Neural progenitor cell (in vitro differentiated cells): Measurements from ENCODE around the gene CDH23. TPM values are rescaled to one million over a fixed set of nuclear protein-coding genes. Genes with fewer than 3 reads are reported as not detected.
A peak's percentile ranks its signal among the peaks of the same experiment; 100 is the strongest.

Experiments used
- DNase-seq: peaks from one replicate; pipeline ENCODE4 v3.0.0-alpha.2; 2016; ENCODE audit warnings: low spot score
- H2AFZ ChIP-seq: fragments of 200-600 bp; sonication (generic); replicated peaks from 2 replicates; pipeline ENCODE4 v1.6.1; 2016; ENCODE audit warnings: antibody characterized with exemption
- H3F3A ChIP-seq: fragments of 200-600 bp; sonication (generic); 2 replicates; pipeline ENCODE4 v1.6.1; 2016; ENCODE audit warnings: antibody characterized with exemption, low read depth
- H3K27ac ChIP-seq: fragments of 200-600 bp; sonication (generic); 2 replicates; pipeline ENCODE4 v1.5.1; 2016; ENCODE audit warnings: mild to moderate bottlenecking
- H3K27me3 ChIP-seq: fragments of 200-600 bp; sonication (generic); 2 replicates; pipeline ENCODE4 v1.6.1; 2016; ENCODE audit warnings: mild to moderate bottlenecking, moderate library complexity
- H3K36me3 ChIP-seq: fragments of 200-600 bp; sonication (generic); 2 replicates; pipeline ENCODE4 v1.5.1; 2016
- H3K4me1 ChIP-seq: fragments of 200-600 bp; sonication (generic); 2 replicates; pipeline ENCODE4 v1.6.1; 2016; ENCODE audit warnings: mixed run types
- H3K4me2 ChIP-seq: fragments of 200-600 bp; sonication (generic); 2 replicates; pipeline ENCODE4 v1.6.1; 2016
- H3K4me3 ChIP-seq: fragments of 200-600 bp; sonication (generic); 2 replicates; pipeline ENCODE4 v1.5.1; 2016
- H3K79me2 ChIP-seq: fragments of 200-600 bp; sonication (generic); 2 replicates; pipeline ENCODE4 v1.6.1; 2016; ENCODE audit warnings: low read depth
- H3K9ac ChIP-seq: fragments of 200-600 bp; sonication (generic); 2 replicates; pipeline ENCODE4 v1.6.1; 2016
- H3K9me3 ChIP-seq: fragments of 200-600 bp; sonication (generic); 2 replicates; pipeline ENCODE4 v1.5.1; 2016; ENCODE audit warnings: low read depth
- H4K20me1 ChIP-seq: fragments of 200-600 bp; sonication (generic); 2 replicates; pipeline ENCODE4 v1.6.1; 2016; ENCODE audit warnings: low read depth
- H3K27ac Mint-ChIP-seq: 3 replicates; pipeline ENCODE4 v1.8.0; 2021; ENCODE audit warnings: mixed read lengths
- H3K27me3 Mint-ChIP-seq: 2 replicates; pipeline ENCODE4 v1.8.0; 2022; ENCODE audit warnings: low read depth, mild to moderate bottlenecking, inconsistent platforms, moderate library complexity, mixed read lengths; ENCODE audit not compliant: insufficient read depth
- H3K36me3 Mint-ChIP-seq: 3 replicates; pipeline ENCODE4 v1.8.0; 2021; ENCODE audit warnings: mixed read lengths
- H3K4me1 Mint-ChIP-seq: 3 replicates; pipeline ENCODE4 v1.8.0; 2021; ENCODE audit warnings: mixed read lengths
- H3K4me3 Mint-ChIP-seq: 3 replicates; pipeline ENCODE4 v1.8.0; 2021; ENCODE audit warnings: mild to moderate bottlenecking, moderate library complexity, mixed read lengths
- H3K9me3 Mint-ChIP-seq: 3 replicates; pipeline ENCODE4 v1.8.0; 2020; ENCODE audit warnings: mixed read lengths
- CTCF ChIP-seq: fragments of 200-600 bp; sonication (generic); IDR thresholded peaks from 2 replicates; pipeline ENCODE4 v1.5.1; 2017; ENCODE audit warnings: antibody characterized with exemption, mild to moderate bottlenecking
- EZH2 ChIP-seq: fragments of 200-600 bp; sonication (generic); IDR thresholded peaks from 2 replicates; pipeline ENCODE4 v1.6.1; 2017; ENCODE audit warnings: antibody characterized with exemption, mild to moderate bottlenecking, moderate library complexity
- EZH2phosphoT487 ChIP-seq: fragments of 200-600 bp; sonication (generic); IDR thresholded peaks from 2 replicates; pipeline ENCODE4 v1.6.1; 2017; ENCODE audit warnings: antibody characterized with exemption
- total RNA-seq: library from RNA; depleted of rRNA; stranded (reverse); fragments of >200 nt; gene quantifications from 2 replicates; pipeline ENCODE4 v1.2.3, GENCODE V29; 2015; ENCODE audit warnings: low replicate concordance

CDH23 gene
- total RNA-seq, 1 donor from 2014 or later: 5.9 TPM

- Histone ChIP-seq H3K27me3 (no peaks in the 10 kb centered on the region), H4K20me1 (no peaks in the 10 kb centered on the region), H3K27ac (no peak overlapping the region), H2AFZ (no peak overlapping the region), H3K9me3 (no peaks in the 10 kb centered on the region), H3K4me1 (peaks cover 45% of the 10 kb centered on the region), H3F3A (peaks cover 11% of the 10 kb centered on the region), H3K4me2 (peak overlapping the region; percentile 20), H3K79me2 (no peaks in the 10 kb centered on the region), H3K36me3 (no peaks in the 10 kb centered on the region), H3K4me3 (no peak overlapping the region), H3K9ac (no peak overlapping the region)
- H3K9me3 Mint-ChIP-seq: no peaks in the 10 kb centered on the region
- no peak for TF ChIP-seq EZH2phosphoT487
- no peak for TF ChIP-seq EZH2
- no peak for TF ChIP-seq CTCF
- H3K4me1 Mint-ChIP-seq: peaks cover 45% of the 10 kb centered on the region
- no peak overlapping the region for H3K4me3 Mint-ChIP-seq
- H3K27me3 Mint-ChIP-seq: peaks cover 2% of the 10 kb centered on the region
- no peaks in the 10 kb centered on the region for H3K36me3 Mint-ChIP-seq
- peak overlapping the region; percentile 94 for H3K27ac Mint-ChIP-seq
- no peak for DNase-seq
Measured at GRCh38 chr10:71543608-71544170, 147.0 kb downstream of the CDH23 start.

GRCh38 chr10:71545001-71545400, 148.3 kb downstream of the CDH23 start:
- Histone ChIP-seq H3F3A (peaks cover 11% of the 10 kb centered on the region), H3K9ac (no peak overlapping the region), H3K9me3 (no peaks in the 10 kb centered on the region), H3K4me3 (no peak overlapping the region), H3K4me2 (peak overlapping the region; percentile 45), H3K27me3 (no peaks in the 10 kb centered on the region), H3K27ac (no peak overlapping the region), H4K20me1 (no peaks in the 10 kb centered on the region), H3K36me3 (no peaks in the 10 kb centered on the region), H3K79me2 (no peaks in the 10 kb centered on the region), H3K4me1 (peaks cover 40% of the 10 kb centered on the region), H2AFZ (no peak overlapping the region)
- DNase-seq: peak; percentile 41
- Mint-ChIP-seq H3K27ac (peak overlapping the region; percentile 38), H3K36me3 (no peaks in the 10 kb centered on the region), H3K4me1 (peaks cover 44% of the 10 kb centered on the region), H3K9me3 (no peaks in the 10 kb centered on the region), H3K4me3 (no peak overlapping the region), H3K27me3 (peaks cover 2% of the 10 kb centered on the region)
- TF ChIP-seq EZH2: no peak
- TF ChIP-seq CTCF: no peak
- TF ChIP-seq EZH2phosphoT487: no peak

GRCh38 chr10:71546220-71546619, 149.5 kb downstream of the CDH23 start:
- no peak for DNase-seq
- H3K36me3 Mint-ChIP-seq: no peaks in the 10 kb centered on the region
- H3K4me3 Mint-ChIP-seq: no peak overlapping the region
- no peaks in the 10 kb centered on the region for H3K9me3 Mint-ChIP-seq
- no peak for TF ChIP-seq EZH2phosphoT487
- TF ChIP-seq EZH2: no peak
- no peak for TF ChIP-seq CTCF
- no peak overlapping the region for H3K9ac ChIP-seq
- H3K27ac ChIP-seq: no peak overlapping the region
- H4K20me1 ChIP-seq: no peaks in the 10 kb centered on the region
- no peak overlapping the region for H3K27ac Mint-ChIP-seq
- peaks cover 11% of the 10 kb centered on the region for H3F3A ChIP-seq
- H3K4me1 Mint-ChIP-seq: peaks cover 46% of the 10 kb centered on the region
- no peak overlapping the region for H3K4me3 ChIP-seq
- no peak overlapping the region for H3K4me2 ChIP-seq
- H3K27me3 Mint-ChIP-seq: peaks cover 2% of the 10 kb centered on the region
- no peak overlapping the region for H2AFZ ChIP-seq
- H3K4me1 ChIP-seq: peaks cover 40% of the 10 kb centered on the region
- H3K27me3 ChIP-seq: no peaks in the 10 kb centered on the region
- no peaks in the 10 kb centered on the region for H3K36me3 ChIP-seq
- no peaks in the 10 kb centered on the region for H3K79me2 ChIP-seq
- H3K9me3 ChIP-seq: no peaks in the 10 kb centered on the region
